CD14-positive monocyte (primary cell): ENCODE results near the gene IPO8. TPM values are rescaled to one million over a fixed set of nuclear protein-coding genes. Genes with fewer than 3 reads are reported as not detected.
"Not testable (repeated sequence)": the region's sequence is repeated elsewhere in the genome, so short reads cannot be mapped to it uniquely, and the experiment has no call there.

Experiments used
- DNase-seq, 3 donors: peaks; one replicate each; pipeline ENCODE4 v3.0.0-alpha.2; 2011 to 2022
- H2AFZ ChIP-seq: 2 replicates; pipeline ENCODE4 v1.6.0; 2012; ENCODE audit warnings: mild to moderate bottlenecking, low read depth, low read length, inconsistent platforms; ENCODE audit not compliant: insufficient read depth, poor library complexity, severe bottlenecking
- H3K27ac ChIP-seq, 2 donors: 1 replicate in 1 of 2; 2 replicates in 1 of 2; pipeline ENCODE4 v1.5.1; 2012 to 2013; ENCODE audit warnings: low read length in 2 of 2, control low read depth in 1 of 2, inconsistent platforms in 1 of 2, low read depth in 1 of 2, mild to moderate bottlenecking in 1 of 2
- H3K27me3 ChIP-seq, 2 donors: one replicate each; pipeline versions ENCODE4 v1.6.0 to v1.6.1; 2011 to 2013; ENCODE audit warnings: low read length in 2 of 2; ENCODE audit not compliant: control insufficient read depth in 2 of 2, insufficient read depth in 2 of 2
- H3K36me3 ChIP-seq, 2 donors: replicated peaks in 1 of 2; 1 replicate in 1 of 2; 2 replicates in 1 of 2; pipeline versions ENCODE4 v1.5.1 to v1.6.1; 2012 to 2013; ENCODE audit warnings: low read length in 2 of 2, control low read depth in 1 of 2, inconsistent platforms in 1 of 2, mild to moderate bottlenecking in 1 of 2; ENCODE audit not compliant: insufficient read depth in 2 of 2, control insufficient read depth in 1 of 2
- H3K4me1 ChIP-seq, 2 donors: 1 replicate in 1 of 2; 2 replicates in 1 of 2; pipeline versions ENCODE4 v1.5.1 to v1.6.1; 2012 to 2013; ENCODE audit warnings: low read length in 2 of 2, control low read depth in 1 of 2, inconsistent platforms in 1 of 2, mild to moderate bottlenecking in 1 of 2, moderate library complexity in 1 of 2; ENCODE audit not compliant: insufficient read depth in 2 of 2, control insufficient read depth in 1 of 2
- H3K4me2 ChIP-seq: replicated peaks from 2 replicates; pipeline ENCODE3; 2012; ENCODE audit warnings: low read length, moderate library complexity, mild to moderate bottlenecking; ENCODE audit not compliant: poor library complexity, severe bottlenecking; ENCODE audit errors: extremely low read depth
- H3K4me3 ChIP-seq, 3 experiments: fragments of 200-600 bp in 1 of 3; sonication (generic) in 1 of 3; replicated peaks in 1 of 3; 1 replicate in 2 of 3; 2 replicates in 1 of 3; pipeline ENCODE4 v1.5.1; 2011 to 2013; ENCODE audit warnings: low read length in 3 of 3, mild to moderate bottlenecking in 3 of 3, control low read depth in 2 of 3, low read depth in 2 of 3, inconsistent platforms in 1 of 3, moderate library complexity in 1 of 3
- H3K79me2 ChIP-seq: 2 replicates; pipeline ENCODE4 v1.6.0; 2012; ENCODE audit warnings: mild to moderate bottlenecking, control low read depth, inconsistent platforms, low read length, moderate library complexity; ENCODE audit not compliant: insufficient read depth
- H3K9ac ChIP-seq: 2 replicates; pipeline ENCODE4 v1.6.0; 2017; ENCODE audit warnings: low read length, mild to moderate bottlenecking; ENCODE audit not compliant: insufficient read depth, poor library complexity, severe bottlenecking
- H3K9me3 ChIP-seq, 2 donors: replicated peaks in 1 of 2; 1 replicate in 1 of 2; 2 replicates in 1 of 2; pipeline versions ENCODE4 v1.5.1 to v1.6.1; 2012 to 2013; ENCODE audit warnings: low read length in 2 of 2, control low read depth in 1 of 2; ENCODE audit not compliant: control insufficient read depth in 1 of 2, insufficient read depth in 1 of 2
- H4K20me1 ChIP-seq: 2 replicates; pipeline ENCODE4 v1.6.0; 2012; ENCODE audit warnings: mild to moderate bottlenecking, low read length, control low read depth, moderate library complexity; ENCODE audit not compliant: insufficient read depth
- H3K27ac Mint-ChIP-seq, 7 donors: one replicate each; pipeline ENCODE4 v1.8.0; 2020; ENCODE audit warnings: mild to moderate bottlenecking in 7 of 7, mixed read lengths in 7 of 7, moderate library complexity in 6 of 7, inconsistent platforms in 2 of 7
- H3K27me3 Mint-ChIP-seq, 3 donors: one replicate each; pipeline ENCODE4 v1.8.0; 2021 to 2022; ENCODE audit warnings: low read depth in 3 of 3, mild to moderate bottlenecking in 3 of 3, mixed read lengths in 3 of 3, moderate library complexity in 3 of 3, inconsistent platforms in 1 of 3
- H3K36me3 Mint-ChIP-seq, 2 donors: one replicate each; pipeline ENCODE4 v1.8.0; 2020; ENCODE audit warnings: mixed read lengths in 2 of 2, inconsistent platforms in 1 of 2, mild to moderate bottlenecking in 1 of 2
- H3K4me1 Mint-ChIP-seq: one replicate; pipeline ENCODE4 v1.8.0; 2020; ENCODE audit warnings: mild to moderate bottlenecking, mixed read lengths
- H3K4me3 Mint-ChIP-seq, 2 donors: one replicate each; pipeline ENCODE4 v1.8.0; 2020; ENCODE audit warnings: mild to moderate bottlenecking in 2 of 2, mixed read lengths in 2 of 2, moderate library complexity in 1 of 2
- H3K9me3 Mint-ChIP-seq, 7 donors: one replicate each; pipeline ENCODE4 v1.8.0; 2020 to 2022; ENCODE audit warnings: mixed read lengths in 7 of 7, mild to moderate bottlenecking in 6 of 7, moderate library complexity in 6 of 7, inconsistent platforms in 2 of 7
- CTCF ChIP-seq: fragments of 200-600 bp; IDR thresholded peaks from one replicate; pipeline ENCODE4 v1.8.0; 2022; ENCODE audit warnings: antibody characterized with exemption, mild to moderate bottlenecking
- WGBS: methylation state at CpG from one replicate; pipeline ENCODE4 v1.1.5; 2013; ENCODE audit warnings: missing lambda C conversion rate; ENCODE audit not compliant: insufficient coverage; 5-methylcytosine and 5-hydroxymethylcytosine counted together
- intact Hi-C, 2 donors: fragments of 100-400 bp; cut with micrococcal nuclease; formaldehyde crosslinking; loops; one replicate each; pipeline versions ENCODE4 v1.15.0 to v1.15.1; 2023
- polyA plus RNA-seq, 3 donors: library from polyadenylated mRNA; depleted of rRNA in 1 of 3; unstranded in 2 of 3; stranded (reverse) in 1 of 3; fragments of 300-500 nt in 2 of 3; fragments of >200 nt in 1 of 3; fragmentation: Illumina TruSeq in 2 of 3; gene quantifications; 1 replicate in 2 of 3; 2 replicates in 1 of 3; pipeline ENCODE4 v1.2.3, GENCODE V29; 2012 to 2021

IPO8 gene
- polyA plus RNA-seq, 3 donors = 8.4 to 15.8 (median 12.5) TPM

DNA sequence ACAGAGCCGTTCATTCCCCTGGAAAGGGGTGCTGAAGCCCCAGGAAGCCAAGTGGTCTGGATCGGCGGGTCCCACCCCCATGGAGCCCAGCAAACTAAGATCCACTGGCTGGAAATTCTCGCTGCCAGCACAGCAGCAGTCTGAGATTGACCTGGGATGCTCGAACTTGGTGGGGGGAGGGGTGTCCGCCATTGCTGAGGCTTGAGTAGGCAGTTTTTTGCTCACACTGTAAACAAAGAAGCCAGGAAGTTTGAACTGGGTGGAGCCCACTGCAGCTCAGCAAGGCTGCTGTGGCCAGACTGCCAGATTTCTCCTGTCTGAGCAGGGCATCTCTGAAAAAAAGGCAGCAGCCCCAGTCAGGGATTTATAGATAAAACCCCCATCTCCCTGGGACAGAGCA is 91.4 kb downstream of the IPO8 start:
- H3K27ac ChIP-seq, H3K36me3 ChIP-seq, H2AFZ ChIP-seq, H3K9ac ChIP-seq, DNase-seq, H3K27me3 ChIP-seq, H3K27me3 Mint-ChIP-seq, H3K4me3 ChIP-seq, H3K27ac Mint-ChIP-seq, H3K4me1 ChIP-seq, H4K20me1 ChIP-seq, H3K4me3 Mint-ChIP-seq, H3K36me3 Mint-ChIP-seq, H3K4me2 ChIP-seq, H3K4me1 Mint-ChIP-seq, H3K79me2 ChIP-seq, intact Hi-C loops: not testable (repeated sequence)
- peaks cover 13 to 43% (median 18%) of the 10 kb centered on the region in 7 donors for H3K9me3 Mint-ChIP-seq
- peaks cover 10 to 21% of the 10 kb centered on the region in 2 donors for H3K9me3 ChIP-seq
- 80% methylated on average over 4 of the region's 6 CpGs for WGBS

GRCh38 chr12:30603129-30603528 is 92.5 kb downstream of the IPO8 start:
- H3K9me3 ChIP-seq = peaks cover 10 to 21% of the 10 kb centered on the region in 2 donors
- H3K9ac ChIP-seq = no peak overlapping the region
- peaks cover 10 to 39% (median 18%) of the 10 kb centered on the region in 7 donors for H3K9me3 Mint-ChIP-seq
- no peaks in the 10 kb centered on the region for H4K20me1 ChIP-seq
- no peak overlapping the region for H3K4me2 ChIP-seq
- no peaks in the 10 kb centered on the region for H3K79me2 ChIP-seq
- no peak overlapping the region for H3K27ac Mint-ChIP-seq
- no peak overlapping the region for H3K4me3 ChIP-seq
- no peaks in the 10 kb centered on the region for H3K36me3 ChIP-seq
- H3K27me3 Mint-ChIP-seq = peaks cover 0 to 2% (median under 1%) of the 10 kb centered on the region in 3 donors
- DNase-seq = no peak
- no peaks in the 10 kb centered on the region for H3K36me3 Mint-ChIP-seq
- intact Hi-C loops = no loop called here
- no peak overlapping the region for H2AFZ ChIP-seq
- no peaks in the 10 kb centered on the region for H3K4me1 Mint-ChIP-seq
- H3K4me3 Mint-ChIP-seq = no peak overlapping the region
- TF ChIP-seq CTCF = no peak
- no peak overlapping the region for H3K27ac ChIP-seq
- no peaks in the 10 kb centered on the region for H3K27me3 ChIP-seq
- no peaks in the 10 kb centered on the region for H3K4me1 ChIP-seq
